GM12892 (cell line): ENCODE results near the gene CHST3.

ENCODE experiments used
- POLR2A ChIP-seq: IDR thresholded peaks from 2 replicates; pipeline ENCODE4 v1.6.1; 2011; ENCODE audit warnings: low read depth, low read length, control low read depth
- POLR2AphosphoS5 ChIP-seq: IDR thresholded peaks from 2 replicates; pipeline ENCODE4 v1.6.1; 2011; ENCODE audit warnings: low read depth, low read length, control low read depth
- TAF1 ChIP-seq: IDR thresholded peaks from 2 replicates; pipeline ENCODE4 v1.6.1; 2011; ENCODE audit warnings: low read depth, mild to moderate bottlenecking, control low read depth, low read length, borderline replicate concordance

- TF ChIP-seq POLR2A (no peak), POLR2AphosphoS5 (no peak), TAF1 (no peak)
Measured at GRCh38 chr10:71950683-71951082, 13.5 kb upstream of the CHST3 start.
